ENCODE measurements around the gene UBASH3B.

Gene UBASH3B

DNA sequence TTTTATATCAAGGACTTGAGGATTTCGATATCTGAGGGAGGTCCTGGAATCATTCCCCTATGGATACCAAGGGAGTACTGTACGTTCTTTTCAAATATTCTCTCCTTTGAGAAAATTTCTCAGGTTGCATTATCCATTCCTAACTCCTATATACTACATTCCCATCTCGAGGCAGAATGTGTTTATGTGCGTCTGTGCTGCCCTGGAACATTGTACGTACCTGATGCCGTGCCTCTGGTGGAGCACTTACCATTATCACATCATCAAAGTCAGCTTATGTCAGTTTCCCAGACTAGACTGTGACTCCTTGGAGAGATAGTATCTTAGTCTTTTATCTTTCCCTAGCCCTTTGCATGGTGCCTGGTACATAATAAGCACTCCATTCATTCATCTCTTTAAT is 21.7 kb downstream of the UBASH3B start:
- DNase-seq (ENCODE audit: extremely low read depth, low read depth) = no peak
- TF ChIP-seq, protein P1, sequence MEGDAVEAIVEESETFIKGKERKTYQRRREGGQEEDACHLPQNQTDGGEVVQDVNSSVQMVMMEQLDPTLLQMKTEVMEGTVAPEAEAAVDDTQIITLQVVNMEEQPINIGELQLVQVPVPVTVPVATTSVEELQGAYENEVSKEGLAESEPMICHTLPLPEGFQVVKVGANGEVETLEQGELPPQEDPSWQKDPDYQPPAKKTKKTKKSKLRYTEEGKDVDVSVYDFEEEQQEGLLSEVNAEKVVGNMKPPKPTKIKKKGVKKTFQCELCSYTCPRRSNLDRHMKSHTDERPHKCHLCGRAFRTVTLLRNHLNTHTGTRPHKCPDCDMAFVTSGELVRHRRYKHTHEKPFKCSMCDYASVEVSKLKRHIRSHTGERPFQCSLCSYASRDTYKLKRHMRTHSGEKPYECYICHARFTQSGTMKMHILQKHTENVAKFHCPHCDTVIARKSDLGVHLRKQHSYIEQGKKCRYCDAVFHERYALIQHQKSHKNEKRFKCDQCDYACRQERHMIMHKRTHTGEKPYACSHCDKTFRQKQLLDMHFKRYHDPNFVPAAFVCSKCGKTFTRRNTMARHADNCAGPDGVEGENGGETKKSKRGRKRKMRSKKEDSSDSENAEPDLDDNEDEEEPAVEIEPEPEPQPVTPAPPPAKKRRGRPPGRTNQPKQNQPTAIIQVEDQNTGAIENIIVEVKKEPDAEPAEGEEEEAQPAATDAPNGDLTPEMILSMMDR (IDR thresholded peaks at IDR 0.05; ENCODE audit: low read depth, low read length) = no peak

DNA sequence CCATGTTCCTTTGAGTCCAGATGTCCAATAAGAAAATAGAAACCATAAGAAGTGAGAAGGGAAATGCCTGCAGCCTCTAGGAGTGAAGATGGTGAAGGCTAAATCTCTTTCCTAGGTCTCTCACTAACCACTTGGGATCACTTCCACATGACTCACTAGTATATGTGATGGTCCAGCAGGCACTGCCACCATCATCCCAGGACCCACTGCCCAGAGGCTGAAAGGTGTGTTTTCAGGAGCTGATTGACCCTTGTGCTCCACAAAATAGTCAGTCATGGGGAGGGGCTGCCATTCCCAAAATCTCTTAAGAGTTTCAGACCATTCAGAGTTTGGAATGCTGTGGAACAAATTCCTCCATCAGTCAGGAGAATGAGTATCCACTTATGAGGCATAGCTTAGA is 22.9 kb downstream of the UBASH3B start:
- DNase-seq (ENCODE audit: extremely low read depth, low read depth) = no peak
- TF ChIP-seq, protein P1 (IDR thresholded peaks at IDR 0.05; ENCODE audit: low read depth, low read length) = no peak

DNA sequence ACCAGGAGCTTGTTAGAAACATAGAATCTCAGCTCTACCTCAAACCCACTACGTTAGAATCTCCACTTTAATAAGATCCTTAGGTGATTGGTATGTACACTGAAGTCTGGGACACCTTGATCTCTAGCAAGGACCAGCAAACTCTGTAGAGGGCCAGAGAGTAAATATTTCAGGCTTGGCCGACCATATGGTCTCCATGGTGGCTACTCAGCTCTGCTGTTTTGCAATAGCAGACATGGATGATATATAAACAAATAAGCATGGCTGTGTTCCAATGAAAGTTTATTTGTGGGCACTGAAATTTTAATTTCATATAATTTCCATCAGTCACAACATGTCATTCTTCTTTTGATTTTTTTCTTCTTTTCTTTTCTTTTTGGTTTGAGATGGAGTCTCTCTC is 23.9 kb downstream of the UBASH3B start:
- TF ChIP-seq, protein P1 (IDR thresholded peaks at IDR 0.05; ENCODE audit: low read depth, low read length) = no peak
- no peak for DNase-seq (ENCODE audit: extremely low read depth, low read depth)

DNA sequence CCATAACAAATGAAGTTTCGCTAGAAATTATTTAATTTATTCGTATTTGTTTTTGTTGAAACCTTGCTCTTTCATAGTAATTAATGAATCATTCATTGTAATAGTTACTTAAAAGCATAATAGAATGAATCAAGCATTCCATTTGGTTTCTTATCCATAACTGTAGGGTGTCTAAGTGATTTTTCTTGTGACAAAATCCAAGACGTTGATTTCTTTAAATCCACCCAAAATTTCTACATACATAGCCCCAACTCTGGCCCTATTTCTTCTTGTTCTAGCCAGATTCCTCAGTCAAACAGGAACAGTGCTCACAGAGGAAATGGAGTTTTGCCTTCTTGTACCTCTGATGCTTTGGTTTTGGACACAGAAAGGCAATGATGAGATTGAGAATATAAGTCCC is 25.5 kb downstream of the UBASH3B start:
- TF ChIP-seq, protein P1 (IDR thresholded peaks at IDR 0.05; ENCODE audit: low read depth, low read length) = no peak
- no peak for DNase-seq (ENCODE audit: extremely low read depth, low read depth)

DNA sequence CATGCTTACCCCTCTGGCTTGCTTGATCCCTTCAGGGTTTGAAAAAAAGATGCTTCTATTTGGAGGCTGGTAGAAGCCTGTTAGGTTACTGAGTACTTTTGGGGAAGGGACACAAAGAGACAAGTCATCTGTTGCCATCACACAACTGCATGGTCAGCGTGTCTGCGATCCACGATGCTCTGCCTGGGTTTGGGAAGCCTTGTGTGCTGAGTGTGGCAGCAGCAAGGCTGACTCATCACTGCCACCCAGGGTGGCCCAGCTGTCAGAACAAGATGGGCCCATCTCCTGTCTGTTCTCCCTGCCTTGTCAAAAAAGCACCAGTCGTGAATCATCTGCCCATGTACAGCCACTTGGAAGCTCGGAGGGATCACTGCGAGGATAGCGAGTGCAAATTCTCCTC is 26.2 kb downstream of the UBASH3B start:
- DNase-seq (ENCODE audit: extremely low read depth, low read depth) = no peak
- TF ChIP-seq, protein P1 (IDR thresholded peaks at IDR 0.05; ENCODE audit: low read depth, low read length) = no peak

DNA sequence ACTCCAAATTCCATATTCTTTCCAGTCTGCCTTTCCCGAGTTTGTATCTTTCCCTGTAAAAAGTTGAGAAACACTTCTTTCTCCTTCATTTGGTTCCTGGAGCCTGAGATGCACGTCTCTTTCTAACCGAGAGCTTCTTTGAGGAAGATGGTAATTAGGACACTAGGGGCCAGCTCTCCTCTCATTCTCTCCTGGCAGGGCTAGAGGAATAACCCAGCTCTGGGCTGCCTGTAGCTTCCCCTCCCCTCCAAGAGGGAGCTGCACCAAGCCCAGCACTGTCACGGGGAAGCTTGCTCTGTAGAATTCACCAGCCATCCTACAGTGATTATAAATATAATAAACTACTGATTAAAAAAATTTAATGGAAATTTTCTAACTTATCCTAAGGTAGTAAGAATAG is 26.9 kb downstream of the UBASH3B start:
- DNase-seq (ENCODE audit: extremely low read depth, low read depth) = no peak
- TF ChIP-seq, protein P1 (IDR thresholded peaks at IDR 0.05; ENCODE audit: low read depth, low read length) = no peak

DNA sequence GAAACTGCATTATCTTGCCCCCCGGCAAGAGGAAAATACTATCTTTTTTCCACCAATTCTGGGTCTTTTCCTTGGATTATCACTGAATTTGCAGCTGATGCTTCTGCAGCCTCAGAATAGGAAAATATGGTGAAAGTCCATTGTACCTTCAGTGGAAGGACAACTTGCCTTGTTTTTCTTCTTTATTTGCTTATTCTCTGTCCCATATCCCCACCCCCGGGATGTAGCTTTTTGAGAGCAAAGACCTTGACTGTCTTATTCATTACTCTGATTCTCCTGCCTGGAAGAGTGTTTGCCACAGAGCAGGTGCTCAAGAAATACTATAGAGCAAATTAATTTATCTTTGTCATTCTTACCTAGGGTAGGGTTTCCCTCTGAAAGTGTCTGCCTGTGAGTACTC is 29.5 kb downstream of the UBASH3B start:
- DNase-seq (ENCODE audit: extremely low read depth, low read depth) = no peak
- TF ChIP-seq, protein P1 (IDR thresholded peaks at IDR 0.05; ENCODE audit: low read depth, low read length) = no peak
